Measurements from ENCODE around the gene ELOB. TPM values are rescaled to one million over a fixed set of nuclear protein-coding genes. Genes with fewer than 3 reads are reported as not detected.

Gene ELOB
- total RNA-seq, 2 experiments from 2014 or later = 165 to 175 TPM

- no peaks in the 10 kb centered on the region for H3K4me1 Mint-ChIP-seq (ENCODE audit: low read depth)
- H3K4me3 Mint-ChIP-seq = peak overlapping the region; percentile 50
- no peaks in the 10 kb centered on the region for H3K36me3 Mint-ChIP-seq
- POLR2A ChIA-PET = no interaction called here
- H3K27me3 Mint-ChIP-seq = no peaks in the 10 kb centered on the region
- intact Hi-C loops (cut with micrococcal nuclease) = no loop called here
- H3K9me3 Mint-ChIP-seq = no peaks in the 10 kb centered on the region
- CTCF ChIA-PET = interaction anchor here (1.7 kb wide), 1 partner anchor 109 kb away, joined by 3 read pairs; no protein-coding TSS in a partner anchor
- DNase-seq = no peak
- H3K27ac Mint-ChIP-seq = no peak overlapping the region
These were observed 40.5 kb upstream of the ELOB start for GRCh38 chr16:2817340-2818271.

GRCh38 chr16:2816751-2817339 is 39.8 kb upstream of the ELOB start, which contains the start of gene PRSS21:
Gene PRSS21, plus strand, starts transcription at chr16:2817237. Its CDS starts 32 bp downstream, at chr16:2817269.
- H3K27me3 Mint-ChIP-seq = peaks cover 2% of the 10 kb centered on the region
- CTCF ChIA-PET = interaction anchor here (1.7 kb wide), 1 partner anchor 110 kb away, joined by 3 read pairs; no protein-coding TSS in a partner anchor
- no peak within 1 kb of the TSS for H3K27ac Mint-ChIP-seq
- POLR2A ChIA-PET = interaction anchor here (0.6 kb wide), 1 partner anchor 26 kb away, joined by 3 read pairs; no protein-coding TSS in a partner anchor
- no peaks in the 10 kb centered on the region for H3K36me3 Mint-ChIP-seq
- peak; percentile 40 for DNase-seq
- H3K4me3 Mint-ChIP-seq = peak within 1 kb of the TSS; percentile 50
- no peaks in the 10 kb centered on the region for H3K4me1 Mint-ChIP-seq (ENCODE audit: low read depth)
- intact Hi-C loops (cut with micrococcal nuclease) = no loop called here
- no peaks in the 10 kb centered on the region for H3K9me3 Mint-ChIP-seq

- Mint-ChIP-seq H3K27ac (no peak overlapping the region), H3K4me1 (ENCODE audit: low read depth) (no peaks in the 10 kb centered on the region), H3K36me3 (no peaks in the 10 kb centered on the region), H3K9me3 (no peaks in the 10 kb centered on the region), H3K27me3 (peaks cover 5% of the 10 kb centered on the region), H3K4me3 (no peak overlapping the region)
- intact Hi-C loops (cut with micrococcal nuclease) = no loop called here
- DNase-seq = no peak
- ChIA-PET CTCF (no interaction called here), POLR2A (no interaction called here)
These were observed 38.3 kb upstream of the ELOB start for GRCh38 chr16:2815299-2815771.

DNA sequence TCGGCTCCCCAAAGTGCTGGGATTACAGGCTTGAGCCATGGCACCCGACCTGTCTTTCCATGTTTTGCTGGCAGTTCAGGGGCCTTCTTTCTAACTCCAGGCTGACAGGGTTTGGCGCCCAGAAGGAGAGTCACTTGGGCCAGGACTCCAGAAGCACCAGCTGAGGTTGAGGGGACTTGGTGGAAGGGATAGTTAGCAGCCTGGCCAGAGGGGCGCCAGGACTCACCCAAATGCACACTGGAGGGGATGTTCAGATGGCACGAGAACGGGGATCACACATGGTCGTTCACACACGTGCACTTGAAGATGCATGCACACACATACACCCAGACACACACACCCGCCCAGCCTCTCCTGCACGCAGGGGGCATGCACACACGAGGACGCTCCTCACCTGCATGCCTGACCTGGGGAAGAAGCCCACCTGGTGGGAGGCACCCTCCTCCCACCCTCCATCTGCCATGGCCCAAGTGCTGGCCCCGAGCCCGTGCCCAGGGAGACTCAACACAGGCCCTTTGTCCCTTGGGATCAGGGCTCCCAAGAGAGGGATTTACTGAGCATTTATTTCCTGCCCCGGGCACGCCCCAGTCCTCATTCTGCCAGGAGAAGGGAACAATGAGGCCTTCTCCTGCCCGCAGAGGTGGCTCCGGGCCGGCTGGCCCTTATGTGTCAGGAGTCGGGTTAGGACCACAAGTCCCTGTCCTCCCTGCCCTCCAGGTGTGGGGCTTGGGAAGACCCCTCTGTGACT is 37.6 kb upstream of the ELOB start:
- POLR2A ChIA-PET = no interaction called here
- CTCF ChIA-PET = no interaction called here
- Mint-ChIP-seq H3K4me1 (ENCODE audit: low read depth) (no peaks in the 10 kb centered on the region), H3K4me3 (no peak overlapping the region), H3K27ac (no peak overlapping the region), H3K36me3 (no peaks in the 10 kb centered on the region), H3K9me3 (no peaks in the 10 kb centered on the region), H3K27me3 (peaks cover 5% of the 10 kb centered on the region)
- intact Hi-C loops (cut with micrococcal nuclease) = no loop called here
- no peak for DNase-seq

- Mint-ChIP-seq H3K4me1 (ENCODE audit: low read depth) (no peaks in the 10 kb centered on the region), H3K36me3 (no peaks in the 10 kb centered on the region), H3K27ac (no peak overlapping the region), H3K4me3 (no peak overlapping the region), H3K27me3 (peaks cover 5% of the 10 kb centered on the region), H3K9me3 (no peaks in the 10 kb centered on the region)
- no peak for DNase-seq
- intact Hi-C loops (cut with micrococcal nuclease) = no loop called here
- POLR2A ChIA-PET = no interaction called here
- CTCF ChIA-PET = no interaction called here
These were observed 36.7 kb upstream of the ELOB start for GRCh38 chr16:2813771-2814221.

- no peaks in the 10 kb centered on the region for H3K4me1 Mint-ChIP-seq (ENCODE audit: low read depth)
- H3K9me3 Mint-ChIP-seq = no peaks in the 10 kb centered on the region
- H3K27ac Mint-ChIP-seq = no peak overlapping the region
- intact Hi-C loops (cut with micrococcal nuclease) = no loop called here
- no peaks in the 10 kb centered on the region for H3K36me3 Mint-ChIP-seq
- POLR2A ChIA-PET = no interaction called here
- DNase-seq = no peak
- H3K27me3 Mint-ChIP-seq = peaks cover 14% of the 10 kb centered on the region
- CTCF ChIA-PET = no interaction called here
- H3K4me3 Mint-ChIP-seq = no peak overlapping the region
These were observed 34.8 kb upstream of the ELOB start for GRCh38 chr16:2811703-2812471.

DNA sequence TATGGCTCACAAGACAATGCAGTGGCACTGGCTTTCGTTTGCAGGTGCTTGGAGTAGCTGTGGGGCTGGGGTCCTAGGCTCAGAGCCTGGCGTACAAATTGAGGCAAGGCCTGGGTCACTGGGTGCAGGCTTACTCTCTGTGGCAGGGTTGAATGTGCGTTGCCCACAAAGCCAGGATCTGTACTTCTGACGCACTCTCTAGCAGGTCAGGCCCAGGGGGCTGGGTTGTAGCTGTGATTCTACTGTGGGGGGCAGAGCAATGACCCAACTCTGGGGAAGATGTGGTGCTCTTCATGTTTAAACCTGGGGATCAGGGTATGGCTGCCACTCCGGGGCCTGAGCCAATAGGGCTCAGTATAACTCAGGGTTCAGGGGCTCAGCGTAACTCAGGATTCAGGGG is 33.6 kb upstream of the ELOB start:
- H3K27ac Mint-ChIP-seq = no peak overlapping the region
- CTCF ChIA-PET = no interaction called here

GRCh38 chr16:2809149-2809760 is 32.2 kb upstream of the ELOB start:
- POLR2A ChIA-PET = no interaction called here
- Mint-ChIP-seq H3K27ac (no peak overlapping the region), H3K4me3 (no peak overlapping the region), H3K27me3 (peaks cover 24% of the 10 kb centered on the region), H3K4me1 (ENCODE audit: low read depth) (no peaks in the 10 kb centered on the region), H3K36me3 (no peaks in the 10 kb centered on the region), H3K9me3 (peaks cover 5% of the 10 kb centered on the region)
- no peak for DNase-seq
- intact Hi-C loops (cut with micrococcal nuclease) = no loop called here
- CTCF ChIA-PET = no interaction called here

More for the DNA sequence above, 33.6 kb upstream of the ELOB start:
- intact Hi-C loops (cut with micrococcal nuclease) = no loop called here
- no peaks in the 10 kb centered on the region for H3K9me3 Mint-ChIP-seq
- H3K4me3 Mint-ChIP-seq = no peak overlapping the region
- H3K27me3 Mint-ChIP-seq = peaks cover 18% of the 10 kb centered on the region
- H3K4me1 Mint-ChIP-seq (ENCODE audit: low read depth) = no peaks in the 10 kb centered on the region
- POLR2A ChIA-PET = no interaction called here
- no peaks in the 10 kb centered on the region for H3K36me3 Mint-ChIP-seq
- no peak for DNase-seq

DNA sequence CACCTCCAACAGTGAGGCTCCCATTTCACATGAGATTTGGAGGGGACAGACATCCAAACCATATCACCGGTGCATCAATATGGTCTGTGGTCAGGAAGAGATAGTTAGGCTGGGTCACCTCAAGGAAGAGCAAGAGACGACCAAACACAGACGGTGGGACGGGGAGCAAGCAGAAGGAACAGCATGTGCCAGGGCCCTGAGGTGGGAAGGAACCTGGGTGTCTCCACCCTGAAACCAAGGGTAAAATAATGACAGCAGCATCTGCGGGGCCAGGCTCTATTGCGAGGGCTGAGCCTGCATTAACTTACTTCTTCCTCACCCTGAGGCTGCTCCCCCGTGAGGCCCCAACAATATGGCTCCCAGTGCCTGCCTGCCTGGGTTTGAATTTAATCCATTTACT is 31.1 kb upstream of the ELOB start:
- Mint-ChIP-seq H3K4me1 (ENCODE audit: low read depth) (no peaks in the 10 kb centered on the region), H3K4me3 (no peak overlapping the region), H3K27me3 (peaks cover 24% of the 10 kb centered on the region), H3K27ac (no peak overlapping the region), H3K36me3 (no peaks in the 10 kb centered on the region), H3K9me3 (peaks cover 13% of the 10 kb centered on the region)
- ChIA-PET CTCF (no interaction called here), POLR2A (interaction anchor here (0.6 to 0.7 kb wide), 2 partner anchors 56 to 74 kb away, joined by 3 to 5 read pairs; no protein-coding TSS in a partner anchor)
- DNase-seq = no peak
- intact Hi-C loops (cut with micrococcal nuclease) = no loop called here

- Mint-ChIP-seq H3K9me3 (peaks cover 13% of the 10 kb centered on the region), H3K4me1 (ENCODE audit: low read depth) (no peaks in the 10 kb centered on the region), H3K36me3 (no peaks in the 10 kb centered on the region), H3K27ac (no peak overlapping the region), H3K4me3 (no peak overlapping the region), H3K27me3 (peaks cover 20% of the 10 kb centered on the region)
- intact Hi-C loops (cut with micrococcal nuclease) = no loop called here
- ChIA-PET POLR2A (no interaction called here), CTCF (no interaction called here)
- DNase-seq = no peak
These were observed 29.2 kb upstream of the ELOB start for GRCh38 chr16:2806286-2806685.

DNA sequence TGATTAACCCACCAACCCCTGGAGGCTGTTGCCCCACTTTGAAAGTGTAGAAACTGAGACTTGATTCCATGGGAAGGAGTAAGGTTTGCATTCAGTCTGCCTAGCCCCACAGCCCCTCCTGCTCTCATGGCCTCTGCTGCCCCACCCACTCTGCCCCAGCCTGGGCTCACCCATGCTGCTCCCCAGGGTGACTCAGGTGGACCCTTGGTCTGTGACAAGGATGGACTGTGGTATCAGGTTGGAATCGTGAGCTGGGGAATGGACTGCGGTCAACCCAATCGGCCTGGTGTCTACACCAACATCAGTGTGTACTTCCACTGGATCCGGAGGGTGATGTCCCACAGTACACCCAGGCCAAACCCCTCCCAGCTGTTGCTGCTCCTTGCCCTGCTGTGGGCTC is 27.6 kb upstream of the ELOB start:
- H3K4me1 Mint-ChIP-seq (ENCODE audit: low read depth) = no peaks in the 10 kb centered on the region
- H3K27me3 Mint-ChIP-seq = peaks cover 19% of the 10 kb centered on the region
- H3K4me3 Mint-ChIP-seq = no peak overlapping the region
- ChIA-PET CTCF (no interaction called here), POLR2A (no interaction called here)
- intact Hi-C loops (cut with micrococcal nuclease) = no loop called here
- H3K36me3 Mint-ChIP-seq = no peaks in the 10 kb centered on the region
- peaks cover 13% of the 10 kb centered on the region for H3K9me3 Mint-ChIP-seq
- DNase-seq = no peak
- H3K27ac Mint-ChIP-seq = no peak overlapping the region

Measured in activated CD4-positive, alpha-beta memory T cell treated with anti-CD3 and anti-CD28 coated beads for 36 hours (primary cell).